ENCODE results near the gene PPT2.
"Not testable (repeated sequence)": the region's sequence is repeated elsewhere in the genome, so short reads cannot be mapped to it uniquely, and the experiment has no call there.

The PPT2 gene

DNA sequence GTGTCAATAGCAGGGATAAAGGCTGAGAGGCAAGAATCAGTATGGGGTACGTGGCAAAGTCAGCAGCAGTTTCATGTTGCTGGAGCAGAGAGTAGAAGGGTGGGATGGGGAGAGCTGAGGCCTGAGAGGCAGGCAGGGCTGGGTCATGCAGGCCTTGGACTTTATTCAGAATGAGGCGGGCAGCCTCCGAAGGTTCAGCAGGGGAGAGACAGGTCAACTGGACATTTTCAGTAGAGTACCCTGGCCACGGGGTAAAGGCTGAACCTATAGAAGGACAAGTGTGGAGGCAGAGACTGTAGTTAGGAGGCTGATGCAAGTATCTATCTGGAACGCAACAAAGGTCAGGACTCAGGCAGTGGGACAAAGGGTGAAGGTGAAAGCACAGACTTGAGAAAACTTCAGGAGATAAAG lies 56.3 kb downstream of the PPT2 start:
- DNase-seq (ENCODE audit: low spot score), result no peak

DNA sequence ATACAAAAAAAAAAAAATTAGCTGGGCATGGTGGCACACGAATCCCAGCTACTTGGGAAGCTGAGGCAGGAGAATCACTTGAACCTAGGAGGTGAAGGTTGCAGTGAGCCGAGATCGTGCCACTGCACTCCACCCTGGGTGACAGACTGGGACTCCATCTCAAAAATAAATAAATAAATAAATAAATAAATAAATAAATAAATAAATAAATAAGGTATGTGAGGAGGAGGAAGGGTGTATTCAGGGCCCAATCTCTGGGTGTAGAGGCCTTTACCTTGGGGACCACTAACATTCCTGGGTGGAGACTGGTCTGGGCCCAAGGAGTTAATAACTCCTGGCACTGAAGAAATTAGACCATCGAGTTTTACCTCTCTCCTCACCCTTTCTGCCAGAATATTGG lies 57.5 kb downstream of the PPT2 start:
- not testable (repeated sequence) for DNase-seq (ENCODE audit: low spot score)

DNA sequence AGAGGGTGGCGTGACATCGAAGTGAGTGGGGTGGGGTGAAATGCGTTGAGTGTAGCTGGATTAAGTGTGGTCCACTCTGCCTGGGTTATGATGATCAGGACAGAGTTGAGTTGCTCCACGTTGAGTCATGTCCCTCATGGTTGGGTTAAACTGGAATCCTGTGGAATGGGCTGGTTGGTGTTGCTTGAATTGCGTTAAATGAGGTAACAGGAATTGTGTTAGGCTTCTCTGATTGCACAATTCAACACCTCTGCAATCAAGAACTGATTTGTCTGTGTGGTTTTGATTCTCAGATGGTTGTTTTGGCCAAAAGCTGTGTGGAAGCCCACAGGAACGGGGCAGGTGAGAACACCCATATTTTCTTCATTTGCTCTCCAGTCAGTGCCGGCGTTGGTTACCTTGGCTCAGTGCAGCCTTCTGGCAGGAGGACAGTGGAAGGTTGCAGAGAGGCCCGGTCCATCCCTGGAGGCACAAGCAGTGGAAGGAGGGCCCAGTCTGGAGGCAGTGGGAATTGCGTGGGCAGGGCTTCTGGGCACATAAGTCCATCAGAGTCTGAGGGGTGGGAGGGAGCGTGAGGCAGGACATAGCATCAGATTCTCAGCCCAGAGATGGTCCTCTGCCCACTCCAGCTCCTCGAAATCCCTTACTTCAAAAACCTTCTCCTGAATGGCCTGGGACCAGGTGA lies 58.3 kb downstream of the PPT2 start:
- no peak for DNase-seq (ENCODE audit: low spot score)

Data from AG08396 (cell line).